Neuron (in vitro differentiated cells): ENCODE data around the gene HOXA13.

Experiments
- H2AFZ ChIP-seq: one replicate; pipeline ENCODE4 v1.6.1; 2013; ENCODE audit warnings: low read depth, mild to moderate bottlenecking, inconsistent platforms, low read length, moderate library complexity
- H3K27me3 ChIP-seq: one replicate; pipeline ENCODE4 v1.6.1; 2013; ENCODE audit warnings: low read length; ENCODE audit not compliant: insufficient read depth
- H3K36me3 ChIP-seq: one replicate; pipeline ENCODE4 v1.6.1; 2013; ENCODE audit warnings: low read length; ENCODE audit not compliant: insufficient read depth
- H3K4me1 ChIP-seq: one replicate; pipeline ENCODE4 v1.6.1; 2013; ENCODE audit warnings: low read length; ENCODE audit not compliant: insufficient read depth
- H3K4me3 ChIP-seq: 2 replicates; pipeline ENCODE4 v1.5.1; 2013; ENCODE audit warnings: mild to moderate bottlenecking, low read length, moderate library complexity
- H3K9me3 ChIP-seq: one replicate; pipeline ENCODE4 v1.6.1; 2013; ENCODE audit warnings: low read length

The HOXA13 gene

GRCh38 chr7:27158436-27159265, 41.2 kb downstream of the HOXA13 start:
- Histone ChIP-seq H3K36me3 (no peaks in the 10 kb centered on the region), H3K27me3 (peaks cover 92% of the 10 kb centered on the region), H3K4me1 (peaks cover 6% of the 10 kb centered on the region), H2AFZ (no peak overlapping the region), H3K9me3 (peaks cover 15% of the 10 kb centered on the region), H3K4me3 (no peak overlapping the region)

DNA sequence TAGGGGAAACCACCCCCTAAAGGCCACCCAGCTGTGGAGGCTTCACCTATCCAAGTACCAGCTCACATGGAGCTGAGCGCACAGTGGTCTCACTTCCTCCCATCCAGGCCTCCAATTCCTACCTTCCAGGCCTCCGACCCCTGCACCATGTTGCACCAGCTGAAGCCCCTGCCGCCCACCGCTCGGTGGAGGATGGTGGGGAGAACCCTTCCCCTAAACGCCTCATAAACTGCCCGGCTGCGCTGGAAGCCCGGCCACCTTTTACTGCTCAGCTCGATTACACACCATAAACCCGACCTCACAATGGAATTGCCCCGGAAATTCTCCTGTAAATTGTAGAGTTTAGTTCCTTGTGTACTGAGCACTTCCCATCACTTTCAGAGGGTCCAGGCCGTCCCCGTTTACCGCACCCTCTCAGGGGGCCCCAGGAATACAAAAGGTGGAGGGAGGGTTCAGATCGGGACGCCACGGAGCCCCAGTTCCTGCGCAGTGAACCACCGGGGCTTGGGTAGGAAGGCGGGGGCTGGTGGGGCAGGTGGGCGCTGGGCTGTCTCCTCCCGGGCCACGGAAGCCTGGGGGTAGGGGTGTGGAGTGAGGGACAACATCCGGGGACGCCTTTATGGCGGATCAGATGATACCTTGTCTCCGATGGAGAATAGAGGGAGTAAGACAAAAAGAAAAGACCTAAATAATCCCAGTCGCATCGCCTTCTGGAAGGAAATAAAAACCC, 42.0 kb downstream of the HOXA13 start:
- no peak overlapping the region for H3K4me3 ChIP-seq
- peaks cover 6% of the 10 kb centered on the region for H3K4me1 ChIP-seq
- no peaks in the 10 kb centered on the region for H3K36me3 ChIP-seq
- H3K9me3 ChIP-seq: peaks cover 15% of the 10 kb centered on the region
- H3K27me3 ChIP-seq: peaks cover 92% of the 10 kb centered on the region
- no peak overlapping the region for H2AFZ ChIP-seq

- Histone ChIP-seq H3K36me3 (no peaks in the 10 kb centered on the region), H3K27me3 (peaks cover 92% of the 10 kb centered on the region), H3K9me3 (peaks cover 15% of the 10 kb centered on the region), H2AFZ (no peak overlapping the region), H3K4me1 (peaks cover 6% of the 10 kb centered on the region), H3K4me3 (no peak overlapping the region)
These were observed 42.8 kb downstream of the HOXA13 start for GRCh38 chr7:27156916-27157701.

DNA sequence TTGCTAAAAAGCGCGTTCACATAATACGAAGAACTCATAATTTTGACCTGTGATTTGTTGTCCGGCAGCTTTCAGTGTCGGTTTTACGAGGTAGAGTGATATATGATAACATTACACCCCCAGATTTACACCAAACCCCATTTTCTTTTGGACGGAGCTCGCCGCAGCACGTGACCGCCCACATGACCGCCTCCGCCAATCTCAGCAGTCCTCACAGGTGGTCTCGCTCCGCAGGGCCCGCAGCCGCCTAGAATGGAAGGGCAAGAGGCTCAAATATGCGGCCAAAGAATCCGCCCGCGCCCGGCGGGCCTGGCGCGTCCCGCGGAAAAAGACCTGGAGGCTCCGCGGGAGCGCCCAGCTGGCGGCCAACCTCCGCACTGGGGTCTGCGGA, 43.4 kb downstream of the HOXA13 start, which contains the start of gene HOXA7:
Gene HOXA7 (minus strand): TSS at position 168 of the 391 bp plus-strand sequence. CDS start 130 bp downstream, at position 38.
- Histone ChIP-seq H3K27me3 (peaks cover 93% of the 10 kb centered on the region), H3K4me1 (peaks cover 8% of the 10 kb centered on the region), H3K36me3 (no peaks in the 10 kb centered on the region), H3K9me3 (peaks cover 15% of the 10 kb centered on the region), H3K4me3 (peak within 1 kb of the TSS; percentile 36), H2AFZ (no peak within 1 kb of the TSS)

- H3K4me1 ChIP-seq: peaks cover 10% of the 10 kb centered on the region
- peaks cover 95% of the 10 kb centered on the region for H3K27me3 ChIP-seq
- no peak overlapping the region for H2AFZ ChIP-seq
- peak overlapping the region; percentile 36 for H3K4me3 ChIP-seq
- peaks cover 15% of the 10 kb centered on the region for H3K9me3 ChIP-seq
- H3K36me3 ChIP-seq: no peaks in the 10 kb centered on the region
These were observed 43.9 kb downstream of the HOXA13 start for GRCh38 chr7:27155816-27156507.

- Histone ChIP-seq H3K4me1 (peaks cover 14% of the 10 kb centered on the region), H3K9me3 (peaks cover 15% of the 10 kb centered on the region), H2AFZ (no peak overlapping the region), H3K36me3 (no peaks in the 10 kb centered on the region), H3K4me3 (no peak overlapping the region), H3K27me3 (peaks cover 96% of the 10 kb centered on the region)
These were observed 44.7 kb downstream of the HOXA13 start for GRCh38 chr7:27154901-27155815.

DNA sequence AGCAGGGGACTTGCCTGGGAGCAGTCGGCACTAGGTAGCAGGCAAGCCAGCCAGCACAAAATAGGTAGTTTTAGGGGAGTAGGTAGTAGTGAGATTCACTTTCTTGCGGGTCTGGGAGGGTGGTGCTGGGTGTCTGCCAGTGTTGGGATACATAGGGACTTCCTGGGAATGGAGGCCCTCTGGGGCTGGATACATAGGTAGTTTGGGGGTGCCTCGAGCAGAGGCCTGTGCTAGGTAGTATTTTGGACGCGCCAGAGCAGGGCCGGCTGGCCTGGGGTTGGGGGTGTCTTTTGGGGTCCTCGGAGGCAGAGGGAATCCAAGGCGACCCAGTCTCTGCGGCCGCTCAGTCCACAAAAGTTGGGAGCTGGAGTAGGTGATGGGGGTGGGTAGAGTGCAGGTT, 45.5 kb downstream of the HOXA13 start:
- Histone ChIP-seq H3K36me3 (no peaks in the 10 kb centered on the region), H3K27me3 (peaks cover 96% of the 10 kb centered on the region), H2AFZ (no peak overlapping the region), H3K4me1 (peaks cover 14% of the 10 kb centered on the region), H3K4me3 (no peak overlapping the region), H3K9me3 (peaks cover 15% of the 10 kb centered on the region)

- H3K27me3 ChIP-seq: peaks cover 96% of the 10 kb centered on the region
- no peaks in the 10 kb centered on the region for H3K36me3 ChIP-seq
- H3K4me1 ChIP-seq: peaks cover 14% of the 10 kb centered on the region
- H3K4me3 ChIP-seq: no peak overlapping the region
- peaks cover 8% of the 10 kb centered on the region for H3K9me3 ChIP-seq
- H2AFZ ChIP-seq: no peak overlapping the region
These were observed 46.4 kb downstream of the HOXA13 start for GRCh38 chr7:27153526-27153925.

DNA sequence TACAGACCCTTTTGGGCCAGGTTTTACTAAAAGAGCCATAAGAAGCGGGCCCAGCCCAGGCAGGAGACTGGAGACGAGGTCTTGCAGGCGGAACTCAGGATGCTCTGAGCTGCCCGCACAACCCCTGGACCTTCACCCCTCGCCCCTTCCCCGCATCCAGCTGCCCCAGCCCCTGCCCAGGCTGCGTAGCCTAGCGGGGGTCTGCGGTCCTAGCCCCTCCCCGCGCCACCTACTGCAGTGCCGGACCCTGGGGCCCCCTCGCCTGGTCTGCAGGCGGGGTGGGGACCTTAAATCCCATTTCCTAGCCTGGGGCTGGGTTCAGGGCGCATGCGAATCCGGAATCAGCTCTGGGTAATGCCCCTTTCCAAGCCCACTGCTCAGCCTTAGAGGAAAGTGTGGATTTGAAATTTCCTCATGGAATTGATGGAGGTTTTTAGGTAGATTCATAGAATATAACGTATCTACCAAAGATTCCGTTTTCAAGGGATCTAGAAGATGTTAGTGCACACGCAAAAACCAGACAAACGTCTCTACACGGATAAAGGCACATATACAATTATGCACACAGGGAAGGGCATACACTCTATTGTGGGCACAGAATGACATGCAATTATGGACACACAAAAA, 47.0 kb downstream of the HOXA13 start:
- Histone ChIP-seq H2AFZ (no peak overlapping the region), H3K36me3 (no peaks in the 10 kb centered on the region), H3K4me3 (no peak overlapping the region), H3K27me3 (peaks cover 96% of the 10 kb centered on the region), H3K9me3 (peaks cover 5% of the 10 kb centered on the region), H3K4me1 (peaks cover 14% of the 10 kb centered on the region)

GRCh38 chr7:27151931-27152815, 47.7 kb downstream of the HOXA13 start, which contains the start of gene HOXA3:
TSS of gene HOXA3 (minus strand) at chr7:27152583. CDS start at chr7:27110640, 41,943 bp downstream.
- peak within 1 kb of the TSS; percentile 34 for H2AFZ ChIP-seq
- H3K9me3 ChIP-seq: peaks cover 5% of the 10 kb centered on the region
- H3K36me3 ChIP-seq: no peaks in the 10 kb centered on the region
- H3K27me3 ChIP-seq: peaks cover 95% of the 10 kb centered on the region
- peak within 1 kb of the TSS; percentile 43 for H3K4me3 ChIP-seq
- H3K4me1 ChIP-seq: peaks cover 14% of the 10 kb centered on the region
